ENCODE data around the gene CCDC28A. TPM values are rescaled to one million over a fixed set of nuclear protein-coding genes. Genes with fewer than 3 reads are reported as not detected.

Gene CCDC28A
- total and polyA plus RNA-seq, 8 donors, result 0.58 to 51.9 (median 26.3) TPM

- no peak overlapping the region for H3K4me3 ChIP-seq
- TF ChIP-seq CTCF (IDR thresholded peaks at IDR 0.05), result no peak
- no peak for TF ChIP-seq POLR2A (IDR thresholded peaks at IDR 0.05)
- TF ChIP-seq POLR2AphosphoS5 (IDR thresholded peaks at IDR 0.05), result no peak
- TF ChIP-seq EP300 (IDR thresholded peaks at IDR 0.05), result no peak
- WGBS, 5 donors, result 87 to 94% (median 92%) methylated on average over 4 of the region's 4 CpGs
- DNase-seq, result no peak
- no peaks in the 10 kb centered on the region for H3K4me1 ChIP-seq
- H3K36me3 ChIP-seq, result no peaks in the 10 kb centered on the region
- H3K27me3 ChIP-seq, result no peaks in the 10 kb centered on the region
- H3K27ac ChIP-seq, result no peak overlapping the region
- H3K9me3 ChIP-seq, result no peaks in the 10 kb centered on the region
- intact Hi-C loops (cut with DNase I; ENCODE audit: low total_unique reads), result no loop called here
Measured at GRCh38 chr6:138752017-138752416, 21.6 kb upstream of the CCDC28A start.

- Histone ChIP-seq H3K27ac (no peak overlapping the region), H3K4me1 (no peaks in the 10 kb centered on the region), H3K27me3 (no peaks in the 10 kb centered on the region), H3K4me3 (no peak overlapping the region), H3K36me3 (no peaks in the 10 kb centered on the region), H3K9me3 (no peaks in the 10 kb centered on the region)
- intact Hi-C loops (cut with DNase I; ENCODE audit: low total_unique reads), result no loop called here
- TF ChIP-seq EP300 (IDR thresholded peaks at IDR 0.05) (no peak), POLR2AphosphoS5 (IDR thresholded peaks at IDR 0.05) (no peak), POLR2A (IDR thresholded peaks at IDR 0.05) (no peak), CTCF (IDR thresholded peaks at IDR 0.05) (no peak)
- WGBS, 5 donors, result 70 to 79% (median 72%) methylated on average over 4 of the region's 4 CpGs
- peak in 1 of 2 donors; percentile 32 for DNase-seq
Measured at GRCh38 chr6:138757136-138757535, 16.4 kb upstream of the CCDC28A start.

- WGBS, 5 donors, result 86 to 95% (median 92%) methylated on average over 3 of the region's 3 CpGs
- Histone ChIP-seq H3K9me3 (no peaks in the 10 kb centered on the region), H3K4me3 (no peak overlapping the region), H3K36me3 (no peaks in the 10 kb centered on the region), H3K4me1 (no peaks in the 10 kb centered on the region), H3K27me3 (no peaks in the 10 kb centered on the region), H3K27ac (no peak overlapping the region)
- intact Hi-C loops (cut with DNase I; ENCODE audit: low total_unique reads), result loop anchor here (10.0 kb wide), 1 partner anchor 341 kb away; no protein-coding TSS in a partner anchor
- DNase-seq, result peak in 1 of 2 donors; percentile 57
- TF ChIP-seq POLR2A (IDR thresholded peaks at IDR 0.05), result no peak
- peak in 5 of 7 experiments; percentile 54 to 73 (median 62) for TF ChIP-seq CTCF (IDR thresholded peaks at IDR 0.05)
Measured at GRCh38 chr6:138765896-138766655, 7.5 kb upstream of the CCDC28A start.

GRCh38 chr6:138769102-138769676 lies 4.4 kb upstream of the CCDC28A start:
- TF ChIP-seq EP300 (IDR thresholded peaks at IDR 0.05) (no peak), POLR2AphosphoS5 (IDR thresholded peaks at IDR 0.05) (no peak)
- Histone ChIP-seq H3K9me3 (no peaks in the 10 kb centered on the region), H3K4me1 (peaks cover 6 to 11% (median 10%) of the 10 kb centered on the region in 4 donors), H3K27me3 (no peaks in the 10 kb centered on the region), H3K4me3 (no peak overlapping the region), H3K36me3 (no peaks in the 10 kb centered on the region), H3K27ac (no peak overlapping the region)
- WGBS, 5 donors, result 39 to 48% (median 42%) methylated on average over 6 of the region's 6 CpGs
- DNase-seq, result peak in 1 of 2 donors; percentile 48
- intact Hi-C loops (cut with DNase I; ENCODE audit: low total_unique reads), result loop anchor here (10.0 kb wide), 1 partner anchor 344 kb away; no protein-coding TSS in a partner anchor

All from stomach (tissue), 9 donors.